ENCODE data around the gene SVEP1.
"Not testable (repeated sequence)": the region's sequence is repeated elsewhere in the genome, so short reads cannot be mapped to it uniquely, and the experiment has no call there.

- TF ChIP-seq CTCF (IDR thresholded peaks at IDR 0.05); POLR2A (IDR thresholded peaks at IDR 0.05; ENCODE audit: low read depth); EP300 (IDR thresholded peaks at IDR 0.05); POLR2AphosphoS5 (IDR thresholded peaks at IDR 0.05): not testable (repeated sequence)
These were observed 180.5 kb downstream of the SVEP1 start for GRCh38 chr9:110398992-110399391.
